Measurements from ENCODE around the gene HK1.

DNA sequence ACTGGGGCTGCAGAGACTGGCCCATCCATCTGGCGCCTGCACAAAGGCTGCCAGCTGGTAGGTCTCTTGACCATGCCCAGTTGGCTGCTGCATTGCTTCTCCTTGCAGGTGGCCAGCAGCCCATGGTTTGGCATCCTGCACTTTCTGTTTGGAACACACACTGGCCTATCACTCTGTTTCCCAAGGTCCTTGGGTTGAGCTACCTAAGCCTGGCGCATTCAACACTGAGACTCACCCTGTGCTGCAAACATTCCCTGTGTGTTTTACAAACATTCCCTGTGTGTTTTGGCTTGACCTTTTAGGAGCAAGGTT lies 83.0 kb downstream of the HK1 start:
- TF ChIP-seq CTCF (IDR thresholded peaks at IDR 0.05; ENCODE audit: low read length) (no peak), EZH2phosphoT487 (IDR thresholded peaks at IDR 0.05; ENCODE audit: low read length) (no peak), EZH2 (optimal IDR thresholded peaks at IDR 0.05; ENCODE audit: low read depth, low read length) (no peak)

Measured in MM.1S (cell line).